ENCODE results near the gene SPATC1L.
A peak's percentile ranks its signal among the peaks of the same experiment; 100 is the strongest.

SPATC1L gene

DNA sequence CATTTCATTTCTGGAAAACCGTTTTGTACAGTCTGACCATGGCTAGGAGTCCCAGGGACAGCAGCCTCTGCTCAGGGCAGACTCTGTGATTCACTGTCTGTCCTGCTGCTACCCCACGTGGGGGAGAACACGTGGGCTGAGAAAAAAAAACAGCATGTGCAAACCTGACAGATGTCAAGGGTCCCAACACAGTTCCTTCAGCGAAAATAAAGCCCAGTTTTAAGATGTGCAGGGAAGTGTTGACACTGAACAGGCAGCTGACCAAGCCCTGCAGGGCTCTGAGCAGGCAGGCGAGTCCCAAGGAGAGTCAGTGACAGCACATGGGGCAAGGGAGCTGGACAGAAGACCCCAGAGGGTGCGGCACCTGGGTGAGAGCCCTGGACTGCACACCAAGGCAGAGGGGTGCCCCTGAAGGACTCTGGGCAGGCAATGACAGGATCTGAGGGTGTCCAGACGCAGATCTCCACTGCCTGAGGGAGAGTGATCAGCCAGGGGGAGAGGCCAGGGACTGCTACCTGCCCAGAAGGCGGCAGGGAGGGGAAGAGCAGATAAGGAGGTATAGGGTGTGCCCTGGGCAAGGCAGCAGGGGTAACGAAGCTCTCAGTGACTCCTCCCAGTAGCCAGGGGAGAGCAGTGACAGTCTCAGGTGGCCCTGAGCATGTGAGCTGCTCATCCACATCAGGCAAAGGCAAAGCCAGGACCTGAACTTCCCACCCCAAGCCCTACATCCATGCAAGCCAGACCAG is 5.1 kb upstream of the SPATC1L start:
- no peak for TF ChIP-seq CTCF (IDR thresholded peaks at IDR 0.05)
- Histone ChIP-seq H3K9me3 (no peaks in the 10 kb centered on the region), H3K4me1 (ENCODE audit: control insufficient read depth in 1 of 2, insufficient read depth in 1 of 2, low read depth in 1 of 2, low read length in 1 of 2) (peaks cover 11 to 12% of the 10 kb centered on the region in 2 experiments), H3K27me3 (no peaks in the 10 kb centered on the region), H3K4me3 (ENCODE audit: low read depth in 1 of 2, low read length in 1 of 2) (no peak overlapping the region), H3K27ac (no peak overlapping the region), H3K36me3 (peaks cover 5% of the 10 kb centered on the region)

DNA sequence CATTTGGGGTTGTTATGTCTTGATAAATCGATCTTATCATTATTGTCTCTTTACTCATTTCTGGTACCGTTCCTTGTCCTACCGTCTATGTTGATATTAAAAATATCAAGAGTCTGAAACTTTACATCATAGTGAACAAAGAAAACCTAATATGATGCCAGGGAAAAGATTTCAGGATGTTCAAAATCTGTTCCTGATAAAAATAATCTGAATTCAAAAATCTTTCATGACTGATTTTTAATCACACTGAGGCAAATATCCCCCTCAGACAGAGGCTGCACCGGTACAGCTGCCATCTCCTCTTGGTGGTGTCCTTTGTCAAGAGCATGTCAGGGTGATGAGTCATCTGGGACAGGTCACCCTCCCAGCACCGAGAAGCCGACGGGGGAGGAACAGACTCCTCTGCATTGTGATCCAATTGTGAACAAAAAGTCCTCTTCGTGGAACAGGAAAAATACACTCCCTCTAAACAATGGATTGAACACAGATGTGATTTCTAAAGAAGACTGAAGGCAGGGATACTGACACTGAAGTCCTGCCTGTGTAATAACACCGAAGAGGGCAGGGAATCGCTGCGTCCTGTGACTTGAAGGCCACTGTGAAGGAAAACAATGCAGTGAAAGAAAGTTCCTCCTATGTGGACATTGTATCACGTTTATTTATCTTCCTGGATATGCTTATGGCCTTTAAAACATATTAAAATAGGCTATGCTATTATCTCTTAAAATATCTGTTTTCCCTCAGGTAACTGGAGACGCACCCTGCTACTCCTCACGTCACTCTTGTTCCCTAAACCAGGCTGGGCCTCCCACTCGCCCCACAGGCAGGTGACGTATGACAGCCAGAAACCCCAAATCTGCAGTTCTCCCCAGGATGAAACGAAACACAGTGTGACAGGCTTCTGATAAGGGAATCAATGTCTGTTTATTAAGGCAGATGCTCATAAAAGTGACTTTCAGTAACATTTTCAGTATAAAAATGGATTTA is 4.3 kb upstream of the SPATC1L start:
- H3K4me1 ChIP-seq (ENCODE audit: control insufficient read depth in 1 of 2, insufficient read depth in 1 of 2, low read depth in 1 of 2, low read length in 1 of 2) = peaks cover 16% of the 10 kb centered on the region in 2 experiments
- no peaks in the 10 kb centered on the region for H3K36me3 ChIP-seq
- no peak for TF ChIP-seq CTCF (IDR thresholded peaks at IDR 0.05)
- no peaks in the 10 kb centered on the region for H3K9me3 ChIP-seq
- H3K27me3 ChIP-seq = no peaks in the 10 kb centered on the region
- H3K27ac ChIP-seq = no peak overlapping the region
- no peak overlapping the region for H3K4me3 ChIP-seq (ENCODE audit: low read depth in 1 of 2, low read length in 1 of 2)

- no peaks in the 10 kb centered on the region for H3K27me3 ChIP-seq
- H3K4me1 ChIP-seq (ENCODE audit: control insufficient read depth in 1 of 2, insufficient read depth in 1 of 2, low read depth in 1 of 2, low read length in 1 of 2) = peaks cover 16% of the 10 kb centered on the region in 2 experiments
- TF ChIP-seq CTCF (IDR thresholded peaks at IDR 0.05) = no peak
These were observed 3.6 kb upstream of the SPATC1L start for GRCh38 chr21:46187814-46188213.

DNA sequence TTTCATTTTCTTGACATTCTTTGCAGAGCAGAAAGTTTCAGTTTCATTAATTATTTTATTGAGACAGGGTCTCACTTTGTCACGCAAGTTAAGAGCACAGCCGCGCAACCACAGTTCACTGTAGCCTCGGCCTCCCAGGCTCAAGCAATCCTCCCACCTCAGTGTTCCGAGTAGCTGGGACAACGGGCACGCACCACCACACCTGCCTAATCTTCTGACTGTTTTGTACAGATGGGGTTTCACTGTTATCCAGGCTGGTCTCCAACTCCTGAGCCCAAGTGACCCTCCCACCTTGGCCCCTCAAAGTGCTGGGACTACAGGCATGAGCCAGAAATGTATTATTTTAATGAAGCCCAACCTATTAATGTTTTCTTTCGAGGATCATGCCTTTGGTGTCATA is 3.0 kb upstream of the SPATC1L start:
- Histone ChIP-seq H3K27ac (no peak overlapping the region), H3K27me3 (no peaks in the 10 kb centered on the region), H3K4me1 (ENCODE audit: control insufficient read depth in 1 of 2, insufficient read depth in 1 of 2, low read depth in 1 of 2, low read length in 1 of 2) (peaks cover 16% of the 10 kb centered on the region in 2 experiments), H3K4me3 (ENCODE audit: low read depth in 1 of 2, low read length in 1 of 2) (no peak overlapping the region), H3K9me3 (no peaks in the 10 kb centered on the region), H3K36me3 (no peaks in the 10 kb centered on the region)
- no peak for TF ChIP-seq CTCF (IDR thresholded peaks at IDR 0.05)

More at GRCh38 chr21:46187814-46188213, 3.6 kb upstream of the SPATC1L start:
- Histone ChIP-seq H3K4me3 (ENCODE audit: low read depth in 1 of 2, low read length in 1 of 2) (no peak overlapping the region), H3K9me3 (no peaks in the 10 kb centered on the region), H3K27ac (no peak overlapping the region), H3K36me3 (no peaks in the 10 kb centered on the region)

DNA sequence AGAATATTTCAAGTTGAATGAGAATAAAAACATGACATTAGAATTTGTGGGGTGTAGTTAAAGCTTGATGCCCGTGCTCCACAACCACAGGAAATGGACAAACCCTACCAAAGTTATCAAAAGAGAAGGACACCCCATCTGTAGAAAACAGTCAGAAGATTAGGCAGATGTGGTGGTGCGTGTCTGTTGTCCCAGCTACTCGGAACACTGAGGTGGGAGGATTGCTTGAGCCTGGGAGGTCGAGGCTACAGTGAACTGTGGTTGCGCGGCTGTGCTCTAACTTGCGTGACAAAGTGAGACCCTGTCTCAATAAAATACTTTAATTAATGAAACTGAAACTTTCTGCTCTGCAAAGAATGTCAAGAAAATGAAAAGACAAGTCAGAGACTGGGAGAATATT is 1.5 kb upstream of the SPATC1L start:
- TF ChIP-seq CTCF (IDR thresholded peaks at IDR 0.05) = no peak
- Histone ChIP-seq H3K27me3 (no peaks in the 10 kb centered on the region), H3K27ac (peak overlapping the region; percentile 89), H3K9me3 (no peaks in the 10 kb centered on the region), H3K4me3 (ENCODE audit: low read depth in 1 of 2, low read length in 1 of 2) (no peak overlapping the region), H3K4me1 (ENCODE audit: control insufficient read depth in 1 of 2, insufficient read depth in 1 of 2, low read depth in 1 of 2, low read length in 1 of 2) (peaks cover 16% of the 10 kb centered on the region in 2 experiments), H3K36me3 (no peaks in the 10 kb centered on the region)

All from neutrophil (primary cell).